ENCODE results near the gene FLACC1. TPM values are rescaled to one million over a fixed set of nuclear protein-coding genes. Genes with fewer than 3 reads are reported as not detected.

The FLACC1 gene
- total RNA-seq, 1 donor: 0.27 TPM

GRCh38 chr2:201280191-201281040 lies 76.7 kb downstream of the FLACC1 start:
- no peak for DNase-seq (ENCODE audit: low read depth in 2 of 3, low spot score in 2 of 3)

DNA sequence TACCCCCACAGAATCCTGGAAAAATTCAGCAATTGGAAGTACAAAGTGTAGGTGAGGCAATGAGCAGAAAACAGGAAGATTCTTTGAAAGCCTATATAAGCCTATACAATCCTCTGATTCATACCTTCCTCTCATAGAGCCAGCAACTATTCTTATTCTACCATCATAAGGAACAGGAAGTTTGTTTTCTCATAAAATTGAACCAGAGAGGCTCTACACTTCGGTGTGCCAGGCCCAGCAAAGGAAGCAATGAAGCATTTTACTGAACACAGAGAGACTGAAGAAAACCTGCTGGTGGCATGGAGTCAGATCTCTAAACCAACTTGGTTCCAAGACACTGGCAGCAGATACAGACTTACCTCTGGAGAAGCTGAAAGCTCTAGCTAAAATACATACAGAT lies 78.1 kb downstream of the FLACC1 start:
- DNase-seq (ENCODE audit: low read depth in 2 of 3, low spot score in 2 of 3): no peak

- no peak for DNase-seq (ENCODE audit: low read depth in 2 of 3, low spot score in 2 of 3)
Measured at GRCh38 chr2:201276511-201276910, 80.6 kb downstream of the FLACC1 start.

- DNase-seq (ENCODE audit: low read depth in 2 of 3, low spot score in 2 of 3): peak in 1 of 3 donors; percentile 37
Measured at GRCh38 chr2:201275990-201276389, 81.2 kb downstream of the FLACC1 start.

- no peak for DNase-seq (ENCODE audit: low read depth in 2 of 3, low spot score in 2 of 3)
Measured at GRCh38 chr2:201275069-201275468, 82.1 kb downstream of the FLACC1 start.

DNA sequence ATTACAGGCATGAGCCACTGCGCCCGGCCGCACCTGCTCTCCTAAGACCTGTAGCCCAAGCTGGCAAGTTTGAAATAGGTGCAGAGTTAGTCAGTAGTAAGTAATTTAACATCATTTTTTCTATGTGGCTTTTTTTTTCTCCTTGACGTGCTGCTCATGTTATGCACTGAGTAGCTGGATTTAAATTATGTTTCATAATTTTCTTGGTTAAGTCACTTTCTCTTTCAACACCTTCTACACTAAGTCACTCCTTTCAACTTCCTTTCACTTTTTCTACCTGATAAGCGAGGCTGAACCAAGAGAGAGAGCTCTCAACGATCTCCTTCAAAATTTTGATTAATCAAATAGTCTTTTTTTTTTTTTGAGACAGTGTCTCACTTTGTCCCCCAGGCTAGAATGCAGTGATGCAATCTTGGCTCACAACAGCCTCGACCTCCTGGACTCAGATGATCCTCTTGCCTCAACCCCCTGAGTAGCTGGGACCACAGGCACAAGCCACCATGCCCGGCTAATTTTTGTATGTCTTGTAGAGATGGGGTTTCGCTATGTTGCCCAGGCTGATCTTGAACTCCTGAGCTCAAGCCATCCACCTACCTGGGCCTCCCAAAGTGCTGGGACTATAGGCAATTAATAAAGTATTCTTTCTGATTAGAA lies 83.7 kb downstream of the FLACC1 start:
- no peak for DNase-seq (ENCODE audit: low read depth in 2 of 3, low spot score in 2 of 3)

- DNase-seq (ENCODE audit: low read depth in 2 of 3, low spot score in 2 of 3): no peak
Measured at GRCh38 chr2:201271917-201272316, 85.2 kb downstream of the FLACC1 start.

DNA sequence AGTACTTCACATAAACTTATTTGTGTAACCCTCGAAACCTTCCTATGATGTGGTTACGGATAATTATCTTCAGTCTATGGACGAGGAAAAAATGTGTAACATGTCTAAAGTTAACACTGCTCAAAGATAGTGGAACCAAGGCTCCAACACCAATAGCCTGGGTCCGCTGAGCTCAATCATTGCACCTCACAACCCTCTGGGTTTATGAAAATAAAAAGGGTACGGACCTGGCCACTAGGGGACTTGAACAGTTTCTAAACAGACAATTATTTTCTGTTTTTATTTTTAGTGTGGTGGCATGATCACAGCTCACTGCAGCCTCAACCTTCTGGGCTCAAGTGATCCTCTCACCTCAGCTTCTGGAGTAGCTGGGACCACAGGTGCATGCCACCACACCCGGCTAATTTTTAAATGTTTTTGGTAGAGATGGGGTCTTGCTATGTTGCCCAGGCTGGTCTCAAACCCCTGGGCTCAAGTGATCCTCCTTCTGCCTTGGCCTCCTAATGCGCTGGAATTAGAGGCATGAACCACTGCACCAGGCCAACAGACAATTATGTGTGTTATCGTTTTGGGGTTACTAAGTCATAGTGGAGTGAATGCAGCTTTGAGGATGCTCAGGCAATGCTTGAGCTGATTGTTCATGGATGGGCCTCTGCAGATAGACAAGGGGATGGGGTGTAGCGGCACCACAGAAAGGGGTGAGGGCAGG lies 86.7 kb downstream of the FLACC1 start:
- DNase-seq (ENCODE audit: low read depth in 2 of 3, low spot score in 2 of 3): no peak

DNA sequence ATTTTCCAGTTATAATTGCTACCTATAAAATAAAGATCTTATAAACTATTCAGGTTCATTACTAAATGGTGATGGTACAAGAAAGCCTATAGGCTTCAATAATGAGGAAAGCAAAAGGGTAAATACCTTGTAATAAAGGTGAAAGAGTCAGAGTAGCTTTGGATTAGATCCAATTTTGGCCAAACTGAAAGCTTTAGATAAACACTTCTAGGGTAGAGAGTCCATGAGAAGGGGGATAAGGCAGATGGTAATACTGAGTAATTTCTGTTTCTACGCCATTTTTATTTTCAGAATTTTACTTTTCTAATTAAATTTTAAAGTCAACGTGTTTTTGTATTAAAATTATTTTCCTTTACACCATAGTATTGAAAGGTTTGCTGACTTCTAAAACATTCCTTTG lies 87.4 kb downstream of the FLACC1 start:
- no peak for DNase-seq (ENCODE audit: low read depth in 2 of 3, low spot score in 2 of 3)

- DNase-seq (ENCODE audit: low read depth in 2 of 3, low spot score in 2 of 3): no peak
Measured at GRCh38 chr2:201267278-201268030, 89.7 kb downstream of the FLACC1 start.

DNA sequence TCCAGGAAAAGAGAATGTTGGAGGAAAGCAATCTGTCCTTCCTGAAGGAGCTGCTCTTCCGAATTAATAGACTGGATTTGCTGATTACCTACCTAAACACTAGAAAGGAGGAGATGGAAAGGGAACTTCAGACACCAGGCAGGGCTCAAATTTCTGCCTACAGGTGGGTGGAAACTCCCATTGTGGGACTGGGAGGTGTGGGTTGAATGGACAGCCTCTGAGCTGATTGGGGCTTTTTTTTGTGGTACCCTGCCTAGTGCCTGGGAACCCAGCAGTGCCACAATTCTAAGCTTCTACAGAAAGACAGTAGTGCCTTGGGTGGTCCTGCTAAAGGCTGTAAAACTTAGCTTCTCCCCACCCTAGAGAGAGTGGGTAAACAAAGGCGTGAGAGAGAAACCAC lies 90.5 kb downstream of the FLACC1 start:
- no peak for DNase-seq (ENCODE audit: low read depth in 2 of 3, low spot score in 2 of 3)

- no peak for DNase-seq (ENCODE audit: low read depth in 2 of 3, low spot score in 2 of 3)
Measured at GRCh38 chr2:201264472-201265173, 92.5 kb downstream of the FLACC1 start.

GRCh38 chr2:201263779-201264178 lies 93.4 kb downstream of the FLACC1 start:
- DNase-seq (ENCODE audit: low read depth in 2 of 3, low spot score in 2 of 3): peak in 1 of 3 donors; percentile 14

DNA sequence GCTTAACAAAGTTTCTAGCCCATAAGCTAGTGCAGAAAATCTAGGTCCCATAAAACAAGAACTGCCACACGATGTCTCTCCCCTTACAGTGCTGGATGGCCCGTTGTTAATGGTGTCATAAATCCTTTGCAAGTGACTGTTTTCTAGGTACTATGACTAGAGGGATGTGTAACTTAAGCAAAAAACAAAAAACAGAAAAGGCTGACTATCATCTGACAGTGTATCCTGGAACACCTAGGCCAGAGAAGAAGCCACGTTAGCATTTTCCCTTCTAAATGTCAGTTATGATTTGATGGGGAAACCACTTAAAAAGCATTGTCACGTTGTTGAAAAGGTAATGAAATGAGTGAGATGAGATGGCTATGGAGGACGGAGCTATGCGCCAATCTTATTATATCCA lies 94.4 kb downstream of the FLACC1 start:
- DNase-seq (ENCODE audit: low read depth in 2 of 3, low spot score in 2 of 3): peak in 1 of 3 donors; percentile 23

GRCh38 chr2:201261906-201262305 lies 95.2 kb downstream of the FLACC1 start:
- peak in 1 of 3 donors; percentile 11 for DNase-seq (ENCODE audit: low read depth in 2 of 3, low spot score in 2 of 3)

DNA sequence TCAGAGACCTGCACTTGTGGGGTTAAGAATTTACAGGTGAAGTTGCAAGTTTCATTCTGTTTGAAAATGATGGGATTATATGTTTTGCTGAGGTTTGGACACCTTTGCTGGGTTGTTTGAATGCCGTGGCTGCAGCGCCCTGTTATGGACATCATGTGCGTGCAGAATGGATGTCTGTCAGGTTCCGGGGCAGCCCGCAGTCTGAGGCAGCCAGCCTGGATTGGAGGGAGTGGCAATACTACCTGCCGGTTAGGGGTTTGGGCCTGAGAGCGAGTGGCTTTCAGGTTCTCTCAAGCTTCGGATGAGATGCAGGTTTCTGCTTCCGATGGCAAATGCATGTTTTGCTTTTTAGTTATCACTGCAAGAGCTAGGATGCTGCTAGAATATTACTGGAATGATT lies 95.7 kb downstream of the FLACC1 start:
- peak in 1 of 3 donors; percentile 12 for DNase-seq (ENCODE audit: low read depth in 2 of 3, low spot score in 2 of 3)

DNA sequence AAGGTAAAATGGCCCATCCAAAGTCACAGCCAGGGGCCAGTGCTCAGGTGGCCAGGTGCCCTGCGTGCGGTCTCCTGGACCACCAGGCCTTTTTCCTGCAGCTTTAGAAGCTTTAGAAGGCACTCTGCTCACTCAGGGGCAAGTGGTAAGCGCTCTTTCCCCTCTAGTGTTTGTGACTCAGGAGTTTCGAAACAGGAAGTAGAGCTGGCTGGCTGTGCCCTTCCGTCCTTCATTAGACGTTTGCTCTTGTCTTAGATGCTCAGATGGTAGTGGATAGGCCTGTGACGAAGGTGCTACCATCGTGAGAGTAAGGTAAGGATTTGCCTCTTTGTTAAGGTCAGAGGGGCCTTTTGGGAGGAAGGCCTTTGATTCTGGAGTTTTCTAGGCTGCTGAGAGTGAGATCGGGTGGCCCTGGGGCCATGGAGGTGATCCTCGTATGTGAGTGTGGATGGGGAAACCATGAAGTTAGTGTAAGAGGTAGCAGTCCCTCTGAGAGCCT lies 96.8 kb downstream of the FLACC1 start, which contains the start of gene CASP8:
TSS of gene CASP8 (plus strand) at position 235 of the 499 bp plus-strand sequence. CDS start 5,951 bp downstream, outside the sequence.
- peak; percentile 53 to 86 (median 78) for DNase-seq (ENCODE audit: low read depth in 2 of 3, low spot score in 2 of 3)

DNA sequence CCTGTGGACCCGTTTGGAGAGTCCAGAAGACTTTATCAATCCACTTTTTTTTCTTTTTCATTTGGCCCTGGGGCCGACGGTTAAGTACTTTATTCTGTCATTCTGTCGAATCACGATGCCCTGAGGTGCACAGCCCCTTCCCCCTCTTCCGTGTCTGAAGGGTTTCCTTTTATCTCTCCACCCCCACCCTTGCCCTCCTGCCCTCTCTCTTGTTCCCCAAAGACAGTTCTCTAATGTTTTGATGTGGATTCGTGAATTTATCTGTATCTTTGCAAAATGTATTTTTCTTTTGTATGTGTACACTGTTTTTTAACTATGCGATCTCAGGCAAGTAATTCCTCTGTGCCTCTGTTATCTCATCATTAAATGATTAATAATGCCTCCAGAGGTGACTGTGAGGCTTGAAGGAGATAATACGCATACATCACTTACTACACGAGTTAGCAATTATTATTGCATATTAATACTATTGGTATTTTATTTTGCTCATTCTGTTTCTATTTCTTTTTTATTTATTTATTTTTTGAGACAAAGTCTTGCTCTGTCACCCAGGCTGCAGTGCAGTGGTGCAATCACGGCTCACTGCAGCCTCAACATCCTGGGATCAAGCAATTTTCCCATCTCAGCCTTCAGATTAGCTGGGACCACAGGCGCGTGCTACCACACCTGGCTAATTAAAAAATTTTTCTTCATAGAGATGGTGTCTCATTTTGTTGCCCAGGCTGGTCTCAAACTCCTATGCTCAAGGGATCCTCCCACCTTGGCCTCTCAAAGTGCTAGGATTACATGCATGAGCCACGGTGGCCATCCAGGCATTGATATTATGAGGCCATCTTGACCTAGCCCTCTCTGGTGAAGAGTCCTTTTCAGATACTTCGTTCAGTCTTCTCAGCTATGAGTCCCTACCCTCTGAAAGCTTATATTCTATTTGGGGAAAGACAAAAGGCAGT lies 98.2 kb downstream of the FLACC1 start:
- no peak for DNase-seq (ENCODE audit: low read depth in 2 of 3, low spot score in 2 of 3)

Data from hematopoietic multipotent progenitor cell (in vitro differentiated cells).